Neutrophil (primary cell): ENCODE measurements around the gene GRWD1.
A peak's percentile ranks its signal among the peaks of the same experiment; 100 is the strongest.
"Not testable (repeated sequence)": the region's sequence is repeated elsewhere in the genome, so short reads cannot be mapped to it uniquely, and the experiment has no call there.

Experiments
- H3K27ac ChIP-seq: fragments of 200-600 bp; sonication (generic); 2 replicates; pipeline ENCODE4 v1.5.1; 2016; ENCODE audit warnings: mild to moderate bottlenecking, moderate library complexity
- H3K27me3 ChIP-seq: fragments of 200-600 bp; sonication (generic); 2 replicates; pipeline ENCODE4 v1.6.0; 2016; ENCODE audit warnings: mild to moderate bottlenecking
- H3K36me3 ChIP-seq: fragments of 200-600 bp; sonication (generic); 2 replicates; pipeline ENCODE4 v1.5.1; 2017
- H3K4me1 ChIP-seq, 2 experiments: fragments of 200-600 bp in 1 of 2; sonication (generic) in 1 of 2; 1 replicate in 1 of 2; 2 replicates in 1 of 2; pipeline versions ENCODE4 v1.5.1 to v1.6.1; 2013 to 2016; ENCODE audit warnings: low read depth in 1 of 2, low read length in 1 of 2, mild to moderate bottlenecking in 1 of 2, moderate library complexity in 1 of 2; ENCODE audit not compliant: control insufficient read depth in 1 of 2, insufficient read depth in 1 of 2
- H3K4me3 ChIP-seq, 2 experiments: fragments of 200-600 bp in 1 of 2; sonication (generic) in 1 of 2; 1 replicate in 1 of 2; 2 replicates in 1 of 2; pipeline ENCODE4 v1.5.1; 2013 to 2016; ENCODE audit warnings: low read depth in 1 of 2, low read length in 1 of 2, mild to moderate bottlenecking in 1 of 2, moderate library complexity in 1 of 2
- H3K9me3 ChIP-seq: fragments of 200-600 bp; sonication (generic); 2 replicates; pipeline ENCODE4 v1.5.1; 2016
- CTCF ChIP-seq: fragments of 200-600 bp; sonication (generic); IDR thresholded peaks from 2 replicates; pipeline ENCODE4 v1.5.1; 2016; ENCODE audit warnings: antibody characterized with exemption

The GRWD1 gene

GRCh38 chr19:48487544-48487943 lies 41.8 kb downstream of the GRWD1 start:
- Histone ChIP-seq H3K27me3 (peaks cover 41% of the 10 kb centered on the region), H3K27ac (no peak overlapping the region), H3K4me1 (peaks cover 0 to 14% of the 10 kb centered on the region in 2 experiments), H3K36me3 (no peaks in the 10 kb centered on the region), H3K9me3 (no peaks in the 10 kb centered on the region), H3K4me3 (no peak overlapping the region)
- TF ChIP-seq CTCF: no peak

GRCh38 chr19:48487948-48488347 lies 42.2 kb downstream of the GRWD1 start:
- Histone ChIP-seq H3K9me3 (peaks cover 3% of the 10 kb centered on the region), H3K4me1 (peaks cover 0 to 18% of the 10 kb centered on the region in 2 experiments), H3K27me3 (peaks cover 45% of the 10 kb centered on the region), H3K4me3 (no peak overlapping the region), H3K36me3 (no peaks in the 10 kb centered on the region), H3K27ac (no peak overlapping the region)
- no peak for TF ChIP-seq CTCF

GRCh38 chr19:48488478-48488877 lies 42.7 kb downstream of the GRWD1 start:
- peaks cover 50% of the 10 kb centered on the region for H3K27me3 ChIP-seq
- not testable (repeated sequence) for H3K9me3 ChIP-seq, H3K4me3 ChIP-seq, H3K36me3 ChIP-seq, H3K27ac ChIP-seq
- peaks cover 0 to 23% of the 10 kb centered on the region in 2 experiments for H3K4me1 ChIP-seq

GRCh38 chr19:48489608-48490216 lies 43.9 kb downstream of the GRWD1 start:
- H3K4me1 ChIP-seq: peaks cover 5 to 28% of the 10 kb centered on the region in 2 experiments
- TF ChIP-seq CTCF: peak; percentile 89
- peaks cover 62% of the 10 kb centered on the region for H3K27me3 ChIP-seq
- H3K9me3 ChIP-seq: peaks cover 5% of the 10 kb centered on the region
- no peaks in the 10 kb centered on the region for H3K36me3 ChIP-seq
- H3K27ac ChIP-seq: no peak overlapping the region
- H3K4me3 ChIP-seq: no peak overlapping the region

GRCh38 chr19:48490981-48491792 lies 45.4 kb downstream of the GRWD1 start:
- no peak overlapping the region for H3K4me3 ChIP-seq

More at GRCh38 chr19:48490981-48491792, 45.4 kb downstream of the GRWD1 start:
- Histone ChIP-seq H3K27ac (no peak overlapping the region), H3K4me1 (peaks cover 12 to 37% of the 10 kb centered on the region in 2 experiments), H3K9me3 (peaks cover 5% of the 10 kb centered on the region), H3K27me3 (peaks cover 75% of the 10 kb centered on the region), H3K36me3 (no peaks in the 10 kb centered on the region)
- TF ChIP-seq CTCF: no peak
